Osteocyte (in vitro differentiated cells): Measurements from ENCODE around the gene DNAH14. TPM values are rescaled to one million over a fixed set of nuclear protein-coding genes. Genes with fewer than 3 reads are reported as not detected.
"Not testable (repeated sequence)": the region's sequence is repeated elsewhere in the genome, so short reads cannot be mapped to it uniquely, and the experiment has no call there.

ENCODE experiments used
- DNase-seq: peaks from one replicate; pipeline ENCODE4 v3.0.0; 2021; ENCODE audit warnings: mixed read lengths; ENCODE audit not compliant: unreplicated experiment; ENCODE audit errors: extremely low spot score
- H3K27ac Mint-ChIP-seq: one replicate; pipeline ENCODE4 v1.8.0; 2021; ENCODE audit warnings: mild to moderate bottlenecking, mixed read lengths; ENCODE audit not compliant: unreplicated experiment
- H3K27me3 Mint-ChIP-seq: one replicate; pipeline ENCODE4 v1.8.0; 2021; ENCODE audit warnings: mixed read lengths; ENCODE audit not compliant: unreplicated experiment
- H3K36me3 Mint-ChIP-seq: one replicate; pipeline ENCODE4 v1.8.0; 2021; ENCODE audit warnings: mixed read lengths; ENCODE audit not compliant: unreplicated experiment
- H3K4me1 Mint-ChIP-seq: one replicate; pipeline ENCODE4 v1.8.0; 2021; ENCODE audit warnings: mixed read lengths; ENCODE audit not compliant: unreplicated experiment
- H3K4me3 Mint-ChIP-seq: one replicate; pipeline ENCODE4 v1.8.0; 2021; ENCODE audit warnings: mild to moderate bottlenecking, moderate library complexity, mixed read lengths; ENCODE audit not compliant: unreplicated experiment
- H3K9me3 Mint-ChIP-seq: one replicate; pipeline ENCODE4 v1.8.0; 2021; ENCODE audit warnings: mixed read lengths; ENCODE audit not compliant: unreplicated experiment
- CTCF ChIP-seq: fragments of 200-600 bp; sonication (generic); IDR thresholded peaks from 2 replicates; pipeline ENCODE4 v1.5.0; 2021; ENCODE audit warnings: antibody characterized with exemption, mild to moderate bottlenecking, moderate library complexity
- total RNA-seq: library from RNA; stranded (reverse); gene quantifications from 2 replicates; pipeline ENCODE4 v1.2.1, GENCODE V29; 2021

DNAH14 gene
- total RNA-seq, 1 donor from 2014 or later, result 14.3 TPM

DNA sequence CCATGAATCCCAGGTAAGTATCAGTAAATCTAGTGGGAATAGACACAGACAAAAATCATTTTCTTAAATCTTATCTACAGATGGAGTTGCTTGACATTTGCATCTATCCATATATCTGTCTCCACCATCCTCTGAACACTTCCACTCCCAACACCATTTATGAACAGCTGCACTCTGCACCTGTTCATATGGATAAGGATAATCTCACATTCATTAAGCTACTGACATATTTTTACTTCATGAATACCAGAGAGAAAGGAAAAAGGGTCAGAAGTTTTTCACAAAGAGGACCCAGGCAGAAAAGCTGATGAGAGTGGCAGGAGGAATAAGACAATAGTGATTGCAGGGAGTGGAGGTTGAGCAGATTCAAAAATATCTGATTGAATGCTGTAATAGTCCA lies 222.6 kb downstream of the DNAH14 start:
- TF ChIP-seq CTCF, result no peak
- peaks cover 4% of the 10 kb centered on the region for H3K4me1 Mint-ChIP-seq
- no peaks in the 10 kb centered on the region for H3K9me3 Mint-ChIP-seq
- H3K36me3 Mint-ChIP-seq, result no peaks in the 10 kb centered on the region
- DNase-seq, result no peak
- H3K4me3 Mint-ChIP-seq, result no peak overlapping the region
- H3K27me3 Mint-ChIP-seq, result no peaks in the 10 kb centered on the region
- no peak overlapping the region for H3K27ac Mint-ChIP-seq

- no peaks in the 10 kb centered on the region for H3K36me3 Mint-ChIP-seq
- no peak overlapping the region for H3K4me3 Mint-ChIP-seq
- no peak overlapping the region for H3K27ac Mint-ChIP-seq
- no peaks in the 10 kb centered on the region for H3K9me3 Mint-ChIP-seq
- H3K27me3 Mint-ChIP-seq, result no peaks in the 10 kb centered on the region
- TF ChIP-seq CTCF, result no peak
- DNase-seq, result no peak
- H3K4me1 Mint-ChIP-seq, result peaks cover 4% of the 10 kb centered on the region
Observed at GRCh38 chr1:225155555-225155954, 226.1 kb downstream of the DNAH14 start.

DNA sequence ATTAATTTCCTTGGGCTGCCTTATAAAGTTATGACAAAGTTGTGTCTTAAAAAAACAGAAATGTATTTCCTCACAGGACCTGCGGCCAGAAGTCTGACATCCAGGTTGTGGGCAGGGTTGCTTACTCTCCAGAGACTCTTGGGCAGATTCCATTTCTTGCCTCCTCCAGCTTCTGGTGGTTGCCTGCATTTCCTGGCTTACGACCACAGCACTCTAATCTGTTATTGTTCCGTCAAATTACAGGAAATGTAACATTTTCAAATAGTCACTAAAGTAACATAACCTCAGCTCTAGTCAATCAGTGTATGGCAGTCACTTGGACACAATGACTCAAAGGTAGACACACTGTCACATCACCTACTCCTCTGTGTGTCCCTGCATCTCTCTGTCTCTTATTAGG lies 226.8 kb downstream of the DNAH14 start:
- H3K27me3 Mint-ChIP-seq, result no peaks in the 10 kb centered on the region
- H3K9me3 Mint-ChIP-seq, result no peaks in the 10 kb centered on the region
- H3K4me3 Mint-ChIP-seq, result no peak overlapping the region
- peaks cover 4% of the 10 kb centered on the region for H3K4me1 Mint-ChIP-seq
- H3K27ac Mint-ChIP-seq, result no peak overlapping the region
- no peaks in the 10 kb centered on the region for H3K36me3 Mint-ChIP-seq
- no peak for DNase-seq
- no peak for TF ChIP-seq CTCF

DNA sequence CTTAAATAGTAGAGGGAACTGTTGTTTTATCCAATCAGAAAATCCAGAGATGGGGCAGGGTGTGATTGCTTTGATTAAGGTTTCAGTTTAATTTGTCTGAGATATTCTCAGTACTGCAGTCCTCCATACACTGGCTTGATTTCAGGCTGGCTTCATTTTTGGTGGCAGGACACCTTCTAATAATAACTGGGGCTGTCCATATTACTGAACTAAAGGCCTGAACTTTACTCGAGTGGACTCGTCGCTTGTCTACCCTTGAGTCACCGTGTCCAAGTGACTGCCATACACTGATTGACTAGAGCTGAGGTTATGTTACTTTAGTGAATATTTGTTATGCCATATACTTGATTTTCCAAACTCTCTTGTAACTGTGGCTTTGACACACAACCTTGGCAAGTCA lies 228.8 kb downstream of the DNAH14 start:
- no peak for TF ChIP-seq CTCF
- no peak overlapping the region for H3K4me3 Mint-ChIP-seq
- no peak overlapping the region for H3K27ac Mint-ChIP-seq
- H3K36me3 Mint-ChIP-seq, result peaks cover 2% of the 10 kb centered on the region
- H3K27me3 Mint-ChIP-seq, result peaks cover 2% of the 10 kb centered on the region
- no peaks in the 10 kb centered on the region for H3K9me3 Mint-ChIP-seq
- DNase-seq, result no peak
- H3K4me1 Mint-ChIP-seq, result peaks cover 4% of the 10 kb centered on the region

DNA sequence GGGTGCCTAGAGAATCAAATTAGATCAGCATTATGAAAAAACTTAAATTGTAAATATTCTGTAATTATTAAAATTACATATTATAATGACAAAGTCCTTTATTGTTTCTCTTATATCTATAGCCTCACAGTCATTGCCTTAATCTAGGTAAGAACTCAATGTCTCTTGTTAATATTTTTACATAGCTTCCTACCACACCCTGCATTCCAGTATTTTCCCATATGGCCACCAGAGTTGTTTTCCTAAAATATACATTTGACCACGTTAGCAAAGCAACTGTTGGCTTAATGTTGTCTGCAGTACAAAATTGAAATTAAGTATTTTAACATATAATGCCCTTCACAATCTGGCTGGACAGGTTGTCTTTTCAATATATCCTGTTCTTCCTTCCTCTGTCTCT lies 230.3 kb downstream of the DNAH14 start:
- Mint-ChIP-seq H3K27ac (no peak overlapping the region), H3K9me3 (no peaks in the 10 kb centered on the region)

DNA sequence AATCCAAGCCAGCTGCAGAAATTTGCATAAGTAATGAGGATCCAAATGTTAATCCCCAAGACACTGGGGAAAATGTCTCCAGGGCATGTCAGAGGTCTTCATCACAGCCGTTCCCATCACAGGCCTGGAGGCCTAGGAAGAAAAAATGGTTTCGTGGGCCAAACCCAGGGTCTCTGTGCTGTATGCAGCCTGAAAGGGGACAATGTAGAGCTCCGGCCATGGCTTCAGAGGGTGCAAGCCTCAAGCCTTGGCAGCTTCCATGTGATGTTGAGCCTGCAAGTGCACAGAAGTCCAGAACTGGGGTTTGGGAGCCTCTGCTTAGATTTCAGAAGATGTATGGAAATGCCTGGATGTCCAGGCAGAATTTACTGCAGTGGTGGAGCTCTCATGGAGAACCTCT lies 247.9 kb downstream of the DNAH14 start:
- H3K27me3 Mint-ChIP-seq, DNase-seq, H3K4me1 Mint-ChIP-seq, H3K36me3 Mint-ChIP-seq, H3K27ac Mint-ChIP-seq, H3K4me3 Mint-ChIP-seq: not testable (repeated sequence)
- peaks cover 40% of the 10 kb centered on the region for H3K9me3 Mint-ChIP-seq

More for the DNA sequence above, 230.3 kb downstream of the DNAH14 start:
- no peak overlapping the region for H3K4me3 Mint-ChIP-seq
- peaks cover 4% of the 10 kb centered on the region for H3K4me1 Mint-ChIP-seq
- no peak for DNase-seq
- TF ChIP-seq CTCF, result no peak
- H3K36me3 Mint-ChIP-seq, result peaks cover 3% of the 10 kb centered on the region
- peaks cover 2% of the 10 kb centered on the region for H3K27me3 Mint-ChIP-seq
